GDM1 (cell line): ENCODE measurements around the gene TTLL6.
"Not testable (repeated sequence)": the region's sequence is repeated elsewhere in the genome, so short reads cannot be mapped to it uniquely, and the experiment has no call there.

Experiments
- DNase-seq: peaks from one replicate; lab custom pipeline; 2025; lab: John Stamatoyannopoulos, UW

The TTLL6 gene

GRCh38 chr17:48816774-48817590 is at the start of gene TTLL6:
Gene TTLL6, minus strand, starts transcription at chr17:48817229. Its CDS starts 157 bp downstream, at chr17:48817072.
- peak; percentile 74 for DNase-seq

DNA sequence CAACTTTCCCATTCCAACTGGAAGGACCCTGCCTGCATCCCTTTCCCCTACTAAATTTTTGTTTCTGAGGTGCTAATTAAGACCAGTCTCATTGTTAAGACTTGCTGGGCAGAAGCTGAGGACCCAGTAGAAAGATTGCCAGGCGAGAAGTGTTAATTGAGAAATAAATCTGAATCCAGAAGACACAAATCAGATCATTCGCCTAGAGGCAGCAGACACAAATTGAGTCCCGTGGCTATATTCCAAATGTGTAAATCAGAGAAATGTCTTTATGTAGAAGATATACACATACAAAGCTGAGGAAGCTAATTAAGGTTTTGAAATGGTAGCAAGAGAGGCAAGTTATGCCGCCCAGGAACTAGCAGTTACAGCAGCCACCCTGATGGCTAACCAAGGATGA is 43.4 kb upstream of the TTLL6 start:
- DNase-seq = no peak

DNA sequence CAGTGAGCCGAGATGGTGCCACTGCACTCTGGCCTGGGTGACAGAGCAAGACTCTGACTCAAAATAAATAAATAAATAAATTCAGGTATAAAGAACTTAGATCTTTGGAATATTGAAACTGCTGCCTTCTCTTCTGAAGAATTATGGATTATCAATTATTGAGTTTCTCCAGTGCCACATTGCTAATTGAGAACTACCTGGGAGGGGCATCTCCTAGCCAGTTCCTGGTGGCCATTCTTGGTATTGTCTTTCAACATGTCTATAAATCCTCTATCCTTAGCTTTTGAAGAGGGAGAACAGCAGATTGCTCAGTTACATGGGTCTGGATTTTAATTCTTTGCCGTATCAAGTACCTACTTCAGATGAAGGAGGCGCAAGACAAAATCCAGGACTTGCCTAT is 43.0 kb upstream of the TTLL6 start:
- DNase-seq = no peak

DNA sequence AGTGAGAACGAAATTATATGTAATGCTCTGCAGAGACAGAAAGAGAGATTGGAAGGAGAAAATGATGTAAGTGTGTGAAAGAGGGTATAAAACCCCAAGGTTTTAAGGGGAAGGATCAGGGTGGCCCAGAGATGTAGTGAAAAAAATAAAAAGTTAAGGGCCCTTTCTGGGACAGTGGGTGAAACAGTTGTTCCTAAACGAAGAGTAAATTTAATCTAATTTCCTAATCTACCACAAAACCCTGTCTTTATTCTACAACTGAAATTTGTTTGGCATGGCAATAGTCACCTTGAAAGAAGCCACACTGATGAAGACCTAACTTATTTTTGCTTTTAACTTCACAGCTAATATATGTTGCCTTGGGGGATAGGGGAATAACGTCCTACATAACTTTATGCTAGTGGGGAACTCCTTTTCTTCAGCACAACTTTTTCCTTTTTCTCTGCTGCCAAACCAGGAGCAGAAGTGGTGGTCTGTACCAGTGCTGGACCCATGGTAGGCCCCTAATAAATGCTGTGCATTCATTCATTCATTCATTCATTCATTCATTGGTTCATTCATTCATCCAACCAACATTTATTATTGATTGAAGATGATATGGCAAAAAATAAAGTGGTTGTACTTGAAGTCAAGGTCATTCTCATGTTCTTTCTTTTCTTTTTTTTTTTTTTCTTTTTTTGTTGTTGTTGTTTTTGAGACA is 39.2 kb upstream of the TTLL6 start:
- no peak for DNase-seq

- no peak for DNase-seq
Measured at GRCh38 chr17:48854774-48855476, 37.9 kb upstream of the TTLL6 start.

DNA sequence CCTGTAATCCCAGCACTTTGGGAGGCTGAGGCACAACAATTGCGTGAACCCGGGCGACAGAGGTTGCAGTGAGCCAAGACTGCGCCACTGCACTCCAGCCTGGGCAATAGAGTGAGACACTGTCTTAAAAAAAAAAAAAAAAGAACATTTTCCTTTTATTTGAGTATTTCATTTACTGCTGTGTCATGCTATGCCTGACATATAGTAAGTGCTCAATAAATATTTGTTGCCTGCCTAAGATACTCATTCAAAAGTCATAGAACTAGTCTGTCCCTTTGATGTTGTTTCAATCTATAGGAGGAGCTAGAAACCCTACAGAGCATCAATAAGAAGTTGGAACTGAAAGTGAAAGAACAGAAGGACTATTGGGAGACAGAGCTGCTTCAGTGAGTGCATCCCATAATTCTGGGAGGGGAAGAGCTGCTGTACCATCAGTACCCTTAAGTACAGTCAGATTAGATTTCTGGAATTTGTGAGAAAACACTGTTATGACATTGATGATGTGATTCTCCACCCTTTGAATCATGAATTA is 33.8 kb upstream of the TTLL6 start:
- DNase-seq = no peak

DNA sequence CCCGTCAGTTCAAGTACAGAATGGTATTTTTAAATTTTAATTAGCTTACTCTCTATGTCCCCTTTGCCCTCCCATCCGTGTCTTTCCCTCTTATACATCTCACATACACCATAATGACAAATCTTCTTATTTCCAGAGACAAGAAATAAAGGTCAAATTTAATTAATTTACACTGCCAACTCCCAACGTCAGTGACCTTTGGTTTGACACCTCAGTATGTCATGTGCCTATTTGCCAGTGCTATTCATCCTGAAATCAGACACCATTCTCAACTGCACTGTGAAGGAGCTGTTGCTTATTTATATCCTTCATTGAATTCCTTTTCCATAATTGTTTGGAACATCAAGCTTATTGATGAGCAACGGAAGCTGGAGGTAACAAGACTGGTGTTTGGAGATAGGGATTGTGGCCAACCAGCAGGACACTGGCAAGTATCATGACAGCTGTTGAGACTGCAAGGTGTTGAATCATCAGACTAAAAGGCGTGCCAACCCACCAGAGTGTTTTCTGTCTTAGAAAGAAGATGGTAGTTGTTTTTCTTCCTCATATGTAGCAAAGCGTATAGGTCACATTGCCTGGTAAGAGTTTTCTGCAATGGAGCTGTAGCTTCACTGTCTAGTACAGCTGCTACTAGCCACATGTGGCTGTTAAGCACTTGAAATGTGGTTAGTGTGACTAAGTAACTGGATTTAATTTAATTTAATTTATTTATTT is 26.3 kb upstream of the TTLL6 start:
- no peak for DNase-seq

- DNase-seq = no peak
Measured at GRCh38 chr17:48842746-48843145, 25.7 kb upstream of the TTLL6 start.

DNA sequence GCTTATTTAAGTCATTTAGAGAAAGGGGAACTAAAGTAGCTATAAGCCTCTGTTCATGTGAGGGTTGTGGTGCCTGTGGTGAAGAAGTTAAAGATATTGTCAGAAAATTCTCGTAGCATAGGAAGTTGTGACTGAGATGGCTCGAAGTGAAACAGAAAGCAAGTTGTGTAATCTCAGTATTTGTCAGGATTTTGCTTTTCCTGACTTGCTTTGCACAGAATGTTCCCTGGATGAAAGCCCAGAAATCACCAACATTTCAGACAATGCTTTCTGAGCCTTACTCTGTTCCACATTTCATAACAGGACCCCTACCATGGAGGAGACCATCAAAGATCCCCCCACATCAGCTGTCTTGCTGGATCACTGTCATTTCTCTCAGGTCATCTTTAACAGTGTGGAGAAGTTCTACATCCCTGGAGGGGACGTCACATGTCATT is 24.4 kb upstream of the TTLL6 start:
- peak; percentile 46 for DNase-seq

- no peak for DNase-seq
Measured at GRCh38 chr17:48840441-48840840, 23.4 kb upstream of the TTLL6 start.

- peak; percentile 40 for DNase-seq
Measured at GRCh38 chr17:48837458-48837857, 20.4 kb upstream of the TTLL6 start.

- DNase-seq = no peak
Measured at GRCh38 chr17:48835971-48836370, 18.9 kb upstream of the TTLL6 start.

- no peak for DNase-seq
Measured at GRCh38 chr17:48834973-48835372, 17.9 kb upstream of the TTLL6 start.

- DNase-seq = no peak
Measured at GRCh38 chr17:48831549-48831883, 14.5 kb upstream of the TTLL6 start.

DNA sequence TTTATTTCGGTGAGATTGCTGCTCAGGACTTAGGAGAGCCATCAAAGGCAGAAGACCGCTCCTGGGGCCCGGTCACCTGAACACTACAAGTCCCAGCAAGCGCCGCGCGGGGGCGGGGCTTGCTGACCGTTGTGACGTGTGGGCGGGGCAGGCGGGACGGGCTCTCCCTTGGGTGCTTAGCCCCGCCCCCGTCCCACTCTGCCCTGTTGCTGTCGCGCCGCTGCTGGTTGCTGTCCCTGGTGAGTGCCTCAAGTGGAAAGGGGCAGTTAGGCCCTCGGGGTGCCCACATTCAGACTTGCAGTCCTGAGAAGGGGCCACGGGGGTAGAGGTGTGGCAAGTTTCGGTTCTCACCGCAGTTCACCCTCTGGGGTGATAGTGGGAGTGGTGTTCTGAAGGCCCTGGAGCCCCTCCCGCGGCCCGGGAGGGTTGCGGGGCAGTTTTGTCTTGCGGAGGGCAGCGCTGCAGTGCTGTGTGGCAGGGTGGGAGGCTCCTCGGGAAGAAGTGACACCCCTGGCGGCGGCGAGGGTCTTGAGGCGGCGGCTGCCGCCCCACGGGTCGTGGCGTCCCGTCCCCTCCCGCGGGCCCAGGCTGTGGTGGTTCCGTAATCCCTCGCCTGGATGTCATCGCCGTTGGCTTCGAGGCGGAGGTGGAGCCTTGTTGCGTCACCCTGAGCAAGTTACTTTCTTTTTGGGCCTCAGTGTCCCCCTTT is 14.0 kb upstream of the TTLL6 start, which contains the start of gene CALCOCO2:
CALCOCO2 (plus strand) TSS at position 196 of the 709 bp plus-strand sequence. CDS start 10,673 bp downstream, outside the sequence.
- DNase-seq = peak; percentile 82

- no peak for DNase-seq
Measured at GRCh38 chr17:48825446-48826381, 8.7 kb upstream of the TTLL6 start.

DNA sequence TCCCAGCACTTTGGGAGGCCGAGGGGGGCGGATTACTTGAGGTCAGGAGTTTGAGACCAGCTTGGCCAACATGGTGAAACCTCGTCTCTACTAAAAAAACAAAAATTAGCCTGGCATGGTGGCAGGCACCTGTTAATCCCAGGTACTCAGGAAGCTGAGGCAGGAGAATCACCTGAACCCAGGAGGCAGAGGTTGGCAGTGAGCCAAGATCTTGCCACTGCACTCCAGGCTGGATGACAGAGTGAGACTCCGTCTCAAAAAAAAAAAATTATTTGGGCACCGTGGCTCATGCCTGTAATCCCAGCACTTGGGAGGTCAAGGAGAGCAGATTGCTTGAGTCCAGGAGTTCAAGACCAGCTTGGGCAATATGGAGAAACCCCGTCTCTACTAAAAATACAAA is 3.9 kb upstream of the TTLL6 start:
- not testable (repeated sequence) for DNase-seq

- DNase-seq = no peak
Measured at GRCh38 chr17:48819466-48819865, 2.4 kb upstream of the TTLL6 start.

- DNase-seq = no peak
Measured at GRCh38 chr17:48818361-48818841, 1.4 kb upstream of the TTLL6 start.

DNA sequence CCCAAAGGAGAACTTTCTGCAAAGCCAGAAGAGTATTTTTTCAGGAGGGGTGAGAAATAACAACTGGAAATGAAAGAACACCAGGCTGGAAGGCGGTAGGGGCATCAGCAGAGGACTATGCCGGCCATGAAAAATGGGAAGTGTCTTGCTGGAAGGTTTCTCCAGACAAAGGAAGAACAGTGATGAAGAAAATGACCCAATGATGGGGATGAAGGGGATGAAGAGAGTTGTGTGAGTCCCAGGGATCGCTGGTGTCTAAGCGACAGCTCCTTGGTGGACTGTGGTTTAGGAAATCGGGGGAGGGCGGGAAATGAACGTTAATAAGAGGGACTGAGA is 623 bp downstream of the TTLL6 start:
- DNase-seq = no peak
